Measurements from ENCODE around the gene ISG15.

Gene ISG15

DNA sequence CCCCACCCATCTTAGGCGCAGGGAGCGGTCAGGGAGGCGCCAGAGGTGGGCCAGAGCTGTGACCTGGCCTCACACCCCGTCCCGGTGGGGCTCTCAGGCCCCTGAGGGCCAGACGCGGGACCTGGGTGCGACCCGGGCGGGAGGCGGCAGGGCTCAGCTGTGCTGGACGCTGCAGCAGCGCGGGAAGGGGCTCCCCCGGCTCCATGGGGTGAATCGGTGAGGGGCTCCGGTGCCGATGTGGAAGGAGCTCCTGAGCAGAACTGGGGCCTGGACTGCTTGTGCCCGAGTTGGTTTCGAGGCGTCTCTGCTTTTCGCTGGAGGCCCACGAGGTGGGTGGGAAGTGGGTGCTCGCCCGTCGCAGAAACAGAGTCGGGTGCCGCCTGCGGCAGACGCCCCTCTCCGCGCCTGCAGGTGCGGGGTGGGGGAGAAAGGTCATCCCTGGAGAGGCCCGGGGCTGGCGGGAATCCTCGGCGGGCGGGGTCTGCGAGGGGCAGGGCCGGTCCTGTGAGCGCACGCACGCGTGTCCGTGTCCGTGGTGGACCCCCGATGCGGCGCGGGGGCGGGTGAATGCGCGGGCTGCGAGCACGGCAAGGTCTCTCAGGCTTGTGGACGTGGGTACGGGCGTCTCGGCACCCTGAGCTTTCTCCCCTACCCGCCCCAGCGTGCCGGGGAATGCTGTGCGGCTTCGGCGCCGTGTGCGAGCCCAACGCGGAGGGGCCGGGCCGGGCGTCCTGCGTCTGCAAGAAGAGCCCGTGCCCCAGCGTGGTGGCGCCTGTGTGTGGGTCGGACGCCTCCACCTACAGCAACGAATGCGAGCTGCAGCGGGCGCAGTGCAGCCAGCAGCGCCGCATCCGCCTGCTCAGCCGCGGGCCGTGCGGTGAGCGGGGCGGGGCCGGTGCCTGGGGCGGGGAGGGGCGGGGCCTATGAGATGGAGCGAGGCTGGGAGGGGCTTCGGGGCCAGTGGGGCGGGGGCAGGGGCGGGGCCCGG lies 27.0 kb downstream of the ISG15 start:
- peak overlapping the region in 1 of 2 experiments; percentile 94 for H3K14ac ChIP-seq (ENCODE audit: low read length in 2 of 2)
- H2AFZ ChIP-seq (ENCODE audit: low read depth, low read length): no peak overlapping the region
- H3K4ac ChIP-seq (ENCODE audit: low read depth in 1 of 2, low read length in 2 of 2): no peak overlapping the region
- no peaks in the 10 kb centered on the region for H3K9me3 ChIP-seq (ENCODE audit: control insufficient read depth, low read length)
- no peak overlapping the region for H4K91ac ChIP-seq (ENCODE audit: low read length)
- no peak overlapping the region for H2BK120ac ChIP-seq (ENCODE audit: low read depth, low read length)
- no peak overlapping the region for H4K8ac ChIP-seq (ENCODE audit: low read length)
- no peak overlapping the region for H3K27ac ChIP-seq (ENCODE audit: low read length, poor library complexity, severe bottlenecking)
- peaks cover 60% of the 10 kb centered on the region for H3K79me1 ChIP-seq (replicated peaks; ENCODE audit: low read length, poor library complexity, severe bottlenecking)
- H3K4me2 ChIP-seq (ENCODE audit: low read length, poor library complexity, severe bottlenecking): peak overlapping the region; percentile 85
- H3K23ac ChIP-seq (ENCODE audit: low read length in 2 of 2): peak overlapping the region in 1 of 2 experiments; percentile 64
- no peak overlapping the region for H3K9ac ChIP-seq (ENCODE audit: low read length)
- H2BK15ac ChIP-seq (ENCODE audit: low read depth, poor library complexity, severe bottlenecking): no peak overlapping the region
- peaks cover 0 to 49% of the 10 kb centered on the region in 2 experiments for H3K27me3 ChIP-seq (ENCODE audit: control insufficient read depth in 1 of 2, insufficient read depth in 1 of 2, low read length in 2 of 2)
- no peak overlapping the region for H2BK5ac ChIP-seq (ENCODE audit: low read depth, low read length, poor library complexity, severe bottlenecking)
- peak overlapping the region; percentile 15 to 47 for H2BK12ac ChIP-seq (ENCODE audit: low read length in 2 of 2)
- H3K4me3 ChIP-seq (ENCODE audit: insufficient read depth in 1 of 2, low read depth in 1 of 2, low read length in 2 of 2): peak overlapping the region; percentile 43 to 60
- peaks cover 35% of the 10 kb centered on the region for H3K4me1 ChIP-seq (ENCODE audit: control insufficient read depth, insufficient read depth, low read depth, low read length)
- H2AK5ac ChIP-seq (ENCODE audit: low read length, severe bottlenecking): no peak overlapping the region
- WGBS: 12% methylated on average over 62 of the region's 99 CpGs
- H3K18ac ChIP-seq (ENCODE audit: low read depth in 1 of 2, low read length in 2 of 2): peak overlapping the region; percentile 17 to 46
- peak; percentile 87 for DNase-seq
- peaks cover 0 to 90% of the 10 kb centered on the region in 2 experiments for H3K36me3 ChIP-seq (ENCODE audit: control insufficient read depth in 1 of 2, insufficient read depth in 2 of 2, low read depth in 1 of 2, low read length in 2 of 2)

DNA sequence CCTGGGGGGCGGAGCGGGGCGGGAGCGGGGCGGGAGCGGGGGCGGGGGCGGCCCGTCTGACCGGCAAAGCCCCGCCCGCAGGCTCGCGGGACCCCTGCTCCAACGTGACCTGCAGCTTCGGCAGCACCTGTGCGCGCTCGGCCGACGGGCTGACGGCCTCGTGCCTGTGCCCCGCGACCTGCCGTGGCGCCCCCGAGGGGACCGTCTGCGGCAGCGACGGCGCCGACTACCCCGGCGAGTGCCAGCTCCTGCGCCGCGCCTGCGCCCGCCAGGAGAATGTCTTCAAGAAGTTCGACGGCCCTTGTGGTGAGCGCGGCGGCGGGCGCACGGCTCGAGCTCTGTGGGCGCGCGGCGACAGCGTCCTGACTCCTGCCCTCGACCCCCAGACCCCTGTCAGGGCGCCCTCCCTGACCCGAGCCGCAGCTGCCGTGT lies 27.8 kb downstream of the ISG15 start:
- H3K27ac ChIP-seq (ENCODE audit: low read length, poor library complexity, severe bottlenecking): no peak overlapping the region
- no peak overlapping the region for H3K23ac ChIP-seq (ENCODE audit: low read length in 2 of 2)
- no peak overlapping the region for H2BK120ac ChIP-seq (ENCODE audit: low read depth, low read length)
- no peak overlapping the region for H2AFZ ChIP-seq (ENCODE audit: low read depth, low read length)
- no peak overlapping the region for H3K4ac ChIP-seq (ENCODE audit: low read depth in 1 of 2, low read length in 2 of 2)
- H2BK15ac ChIP-seq (ENCODE audit: low read depth, poor library complexity, severe bottlenecking): peak overlapping the region; percentile 34
- peak overlapping the region; percentile 17 for H3K4me2 ChIP-seq (ENCODE audit: low read length, poor library complexity, severe bottlenecking)
- H2BK12ac ChIP-seq (ENCODE audit: low read length in 2 of 2): peak overlapping the region in 1 of 2 experiments; percentile 24
- H3K14ac ChIP-seq (ENCODE audit: low read length in 2 of 2): no peak overlapping the region
- H3K9ac ChIP-seq (ENCODE audit: low read length): no peak overlapping the region
- peaks cover 35% of the 10 kb centered on the region for H3K4me1 ChIP-seq (ENCODE audit: control insufficient read depth, insufficient read depth, low read depth, low read length)
- peak overlapping the region; percentile 44 for H4K91ac ChIP-seq (ENCODE audit: low read length)
- peaks cover 0 to 90% of the 10 kb centered on the region in 2 experiments for H3K36me3 ChIP-seq (ENCODE audit: control insufficient read depth in 1 of 2, insufficient read depth in 2 of 2, low read depth in 1 of 2, low read length in 2 of 2)
- H2AK5ac ChIP-seq (ENCODE audit: low read length, severe bottlenecking): no peak overlapping the region
- no peaks in the 10 kb centered on the region for H3K9me3 ChIP-seq (ENCODE audit: control insufficient read depth, low read length)
- peaks cover 0 to 41% of the 10 kb centered on the region in 2 experiments for H3K27me3 ChIP-seq (ENCODE audit: control insufficient read depth in 1 of 2, insufficient read depth in 1 of 2, low read length in 2 of 2)
- DNase-seq: no peak
- H3K4me3 ChIP-seq (ENCODE audit: insufficient read depth in 1 of 2, low read depth in 1 of 2, low read length in 2 of 2): peak overlapping the region in 1 of 2 experiments; percentile 9
- peak overlapping the region; percentile 74 for H4K8ac ChIP-seq (ENCODE audit: low read length)
- 51% methylated on average over 41 of the region's 60 CpGs for WGBS
- peak overlapping the region in 1 of 2 experiments; percentile 83 for H3K18ac ChIP-seq (ENCODE audit: low read depth in 1 of 2, low read length in 2 of 2)
- H3K79me1 ChIP-seq (replicated peaks; ENCODE audit: low read length, poor library complexity, severe bottlenecking): peaks cover 56% of the 10 kb centered on the region
- H2BK5ac ChIP-seq (ENCODE audit: low read depth, low read length, poor library complexity, severe bottlenecking): no peak overlapping the region

DNA sequence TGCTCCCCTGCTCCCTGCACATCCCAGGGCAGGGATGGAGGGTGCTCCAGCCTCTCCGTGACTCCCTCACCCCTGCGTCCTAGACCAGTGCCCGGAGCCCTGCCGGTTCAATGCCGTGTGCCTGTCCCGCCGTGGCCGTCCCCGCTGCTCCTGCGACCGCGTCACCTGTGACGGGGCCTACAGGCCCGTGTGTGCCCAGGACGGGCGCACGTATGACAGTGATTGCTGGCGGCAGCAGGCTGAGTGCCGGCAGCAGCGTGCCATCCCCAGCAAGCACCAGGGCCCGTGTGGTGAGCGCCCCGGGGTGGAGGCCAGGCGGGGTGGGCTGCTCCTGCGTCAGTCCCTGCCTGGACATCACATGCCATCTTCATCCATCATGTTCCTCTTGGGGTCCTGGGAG lies 28.6 kb downstream of the ISG15 start:
- Histone ChIP-seq H3K23ac (ENCODE audit: low read length in 2 of 2) (no peak overlapping the region), H2AK5ac (ENCODE audit: low read length, severe bottlenecking) (no peak overlapping the region)
- 95% methylated on average over 25 of the region's 25 CpGs for WGBS

DNA sequence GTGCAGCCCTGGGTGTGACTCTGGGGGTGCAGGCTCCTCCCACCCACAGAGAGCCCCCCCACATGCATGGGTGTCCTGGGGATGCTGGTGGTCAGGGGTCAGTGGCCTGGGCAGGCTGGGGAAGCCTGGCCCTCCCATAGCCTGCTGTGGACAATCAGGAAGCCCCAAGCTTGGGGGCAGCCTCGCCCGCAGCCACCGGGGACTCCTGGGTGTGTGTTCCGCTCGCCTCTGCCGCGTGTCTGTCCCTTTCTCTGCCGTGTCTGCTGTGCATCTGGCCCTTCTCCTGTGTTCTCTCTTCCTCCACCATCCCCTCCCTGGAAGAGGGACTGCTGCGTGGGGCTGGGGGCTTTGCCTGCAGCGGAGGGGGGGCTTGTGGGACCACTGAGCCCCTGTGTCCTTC lies 29.5 kb downstream of the ISG15 start:
- Histone ChIP-seq H3K27me3 (ENCODE audit: control insufficient read depth in 1 of 2, insufficient read depth in 1 of 2, low read length in 2 of 2) (peaks cover 0 to 25% of the 10 kb centered on the region in 2 experiments), H3K14ac (ENCODE audit: low read length in 2 of 2) (no peak overlapping the region), H3K4me3 (ENCODE audit: insufficient read depth in 1 of 2, low read depth in 1 of 2, low read length in 2 of 2) (no peak overlapping the region), H3K9ac (ENCODE audit: low read length) (no peak overlapping the region), H2BK5ac (ENCODE audit: low read depth, low read length, poor library complexity, severe bottlenecking) (no peak overlapping the region), H3K36me3 (ENCODE audit: control insufficient read depth in 1 of 2, insufficient read depth in 2 of 2, low read depth in 1 of 2, low read length in 2 of 2) (peaks cover 0 to 90% of the 10 kb centered on the region in 2 experiments), H3K27ac (ENCODE audit: low read length, poor library complexity, severe bottlenecking) (no peak overlapping the region), H2AK5ac (ENCODE audit: low read length, severe bottlenecking) (no peak overlapping the region), H2BK15ac (ENCODE audit: low read depth, poor library complexity, severe bottlenecking) (no peak overlapping the region), H4K91ac (ENCODE audit: low read length) (no peak overlapping the region), H2AFZ (ENCODE audit: low read depth, low read length) (no peak overlapping the region), H2BK120ac (ENCODE audit: low read depth, low read length) (no peak overlapping the region), H2BK12ac (ENCODE audit: low read length in 2 of 2) (no peak overlapping the region), H4K8ac (ENCODE audit: low read length) (peak overlapping the region; percentile 62), H3K4me2 (ENCODE audit: low read length, poor library complexity, severe bottlenecking) (no peak overlapping the region), H3K4ac (ENCODE audit: low read depth in 1 of 2, low read length in 2 of 2) (no peak overlapping the region), H3K4me1 (ENCODE audit: control insufficient read depth, insufficient read depth, low read depth, low read length) (peaks cover 29% of the 10 kb centered on the region), H3K23ac (ENCODE audit: low read length in 2 of 2) (no peak overlapping the region), H3K79me1 (replicated peaks; ENCODE audit: low read length, poor library complexity, severe bottlenecking) (peaks cover 51% of the 10 kb centered on the region), H3K9me3 (ENCODE audit: control insufficient read depth, low read length) (no peaks in the 10 kb centered on the region), H3K18ac (ENCODE audit: low read depth in 1 of 2, low read length in 2 of 2) (no peak overlapping the region)
- no peak for DNase-seq
- WGBS: 91% methylated on average over 10 of the region's 10 CpGs

More for the DNA sequence above, 28.6 kb downstream of the ISG15 start:
- no peak overlapping the region for H2BK15ac ChIP-seq (ENCODE audit: low read depth, poor library complexity, severe bottlenecking)
- H3K27ac ChIP-seq (ENCODE audit: low read length, poor library complexity, severe bottlenecking): no peak overlapping the region
- H3K18ac ChIP-seq (ENCODE audit: low read depth in 1 of 2, low read length in 2 of 2): no peak overlapping the region
- no peak for DNase-seq
- H2BK5ac ChIP-seq (ENCODE audit: low read depth, low read length, poor library complexity, severe bottlenecking): no peak overlapping the region
- H2BK120ac ChIP-seq (ENCODE audit: low read depth, low read length): no peak overlapping the region
- peaks cover 56% of the 10 kb centered on the region for H3K79me1 ChIP-seq (replicated peaks; ENCODE audit: low read length, poor library complexity, severe bottlenecking)
- peaks cover 0 to 90% of the 10 kb centered on the region in 2 experiments for H3K36me3 ChIP-seq (ENCODE audit: control insufficient read depth in 1 of 2, insufficient read depth in 2 of 2, low read depth in 1 of 2, low read length in 2 of 2)
- no peaks in the 10 kb centered on the region for H3K9me3 ChIP-seq (ENCODE audit: control insufficient read depth, low read length)
- H2BK12ac ChIP-seq (ENCODE audit: low read length in 2 of 2): no peak overlapping the region
- peaks cover 0 to 35% of the 10 kb centered on the region in 2 experiments for H3K27me3 ChIP-seq (ENCODE audit: control insufficient read depth in 1 of 2, insufficient read depth in 1 of 2, low read length in 2 of 2)
- no peak overlapping the region for H3K4me3 ChIP-seq (ENCODE audit: insufficient read depth in 1 of 2, low read depth in 1 of 2, low read length in 2 of 2)
- no peak overlapping the region for H4K91ac ChIP-seq (ENCODE audit: low read length)
- no peak overlapping the region for H2AFZ ChIP-seq (ENCODE audit: low read depth, low read length)
- H3K9ac ChIP-seq (ENCODE audit: low read length): no peak overlapping the region
- no peak overlapping the region for H4K8ac ChIP-seq (ENCODE audit: low read length)
- no peak overlapping the region for H3K4me2 ChIP-seq (ENCODE audit: low read length, poor library complexity, severe bottlenecking)
- H3K4ac ChIP-seq (ENCODE audit: low read depth in 1 of 2, low read length in 2 of 2): no peak overlapping the region
- H3K4me1 ChIP-seq (ENCODE audit: control insufficient read depth, insufficient read depth, low read depth, low read length): peaks cover 35% of the 10 kb centered on the region
- no peak overlapping the region for H3K14ac ChIP-seq (ENCODE audit: low read length in 2 of 2)
